A673 (cell line): ENCODE results near the gene ZEB2. TPM values are rescaled to one million over a fixed set of nuclear protein-coding genes. Genes with fewer than 3 reads are reported as not detected.
A peak's percentile ranks its signal among the peaks of the same experiment; 100 is the strongest.

Source experiments
- BruUV-seq: library from RNA; stranded (reverse); fragments of 400-500 nt; replicated peaks from 2 replicates; lab custom pipeline; 2021; lab: Mats Ljungman, UMichigan
- CTCF ChIA-PET: fragments of 300-600 bp; sonication (Branson Sonifier 250); formaldehyde crosslinking; loops from one replicate; lab custom pipeline; 2022; ENCODE audit warnings: antibody characterized with exemption; lab: Charles Lee
- POLR2A ChIA-PET: fragments of 300-600 bp; sonication (Branson Sonifier 250); formaldehyde crosslinking; loops from one replicate; lab custom pipeline; 2022; ENCODE audit warnings: antibody characterized with exemption; ENCODE audit not compliant: low non-redundant PET; lab: Charles Lee
- DNase-seq: peaks from one replicate; pipeline ENCODE4 v3.0.0-alpha.2; 2015; ENCODE audit warnings: low spot score
- H3K27ac ChIP-seq: fragments of 200-600 bp; sonication (generic); 2 replicates; pipeline ENCODE4 v1.5.1; 2016; ENCODE audit warnings: mixed run types, low read depth, mild to moderate bottlenecking, mixed read lengths, antibody characterized with exemption, low read length; ENCODE audit not compliant: poor library complexity, severe bottlenecking
- H3K27me3 ChIP-seq: fragments of 200-600 bp; sonication (generic); replicated peaks from 2 replicates; pipeline ENCODE4 v1.6.1; 2017; ENCODE audit warnings: mixed run types, low read depth, mild to moderate bottlenecking, mixed read lengths, antibody characterized with exemption, low read length; ENCODE audit not compliant: insufficient read depth, poor library complexity
- H3K36me3 ChIP-seq: fragments of 200-600 bp; sonication (generic); 2 replicates; pipeline ENCODE4 v1.6.1; 2016; ENCODE audit warnings: mixed run types, mild to moderate bottlenecking, mixed read lengths, antibody characterized with exemption, low read length; ENCODE audit not compliant: insufficient read depth, poor library complexity, severe bottlenecking
- H3K4me1 ChIP-seq: fragments of 200-600 bp; sonication (generic); 2 replicates; pipeline ENCODE4 v1.6.1; 2017; ENCODE audit warnings: mixed run types, mild to moderate bottlenecking, mixed read lengths, antibody characterized with exemption, low read length; ENCODE audit not compliant: insufficient read depth, poor library complexity, severe bottlenecking
- H3K4me3 ChIP-seq: fragments of 200-600 bp; sonication (generic); 2 replicates; pipeline ENCODE4 v1.5.1; 2016; ENCODE audit warnings: low read depth, mixed run types, mild to moderate bottlenecking, mixed read lengths, low read length; ENCODE audit not compliant: poor library complexity, severe bottlenecking
- H3K9me3 ChIP-seq: fragments of 200-600 bp; sonication (generic); 2 replicates; pipeline ENCODE4 v1.6.1; 2016; ENCODE audit warnings: mixed run types, low read depth, mild to moderate bottlenecking, mixed read lengths, antibody characterized with exemption, low read length; ENCODE audit not compliant: poor library complexity, severe bottlenecking
- EZH2 ChIP-seq: fragments of 200-600 bp; sonication (generic); IDR thresholded peaks from 2 replicates; pipeline ENCODE4 v1.6.1; 2017; ENCODE audit warnings: borderline replicate concordance, low read depth, mild to moderate bottlenecking, mixed read lengths, antibody characterized with exemption, low read length; ENCODE audit not compliant: poor library complexity, severe bottlenecking
- intact Hi-C: fragments of 100-400 bp; cut with micrococcal nuclease; formaldehyde crosslinking; loops from one replicate; pipeline ENCODE4 v1.10.0; 2022; ENCODE audit not compliant: unreplicated experiment
- total RNA-seq: library from RNA; stranded (reverse); gene quantifications from 2 replicates; pipeline ENCODE4 v1.2.3, GENCODE V29; 2021
- TF ChIP-seq, protein P1 (sequence below): fragments of 300-800, 200-600 bp; sonication (generic); conservative IDR thresholded peaks from 2 replicates; pipeline ENCODE4 v1.5.1; 2017; ENCODE audit warnings: low read depth, mild to moderate bottlenecking, antibody characterized with exemption, low read length, moderate library complexity, mixed read lengths

Gene ZEB2
- total RNA-seq, 1 experiment from 2014 or later: 146 TPM

DNA sequence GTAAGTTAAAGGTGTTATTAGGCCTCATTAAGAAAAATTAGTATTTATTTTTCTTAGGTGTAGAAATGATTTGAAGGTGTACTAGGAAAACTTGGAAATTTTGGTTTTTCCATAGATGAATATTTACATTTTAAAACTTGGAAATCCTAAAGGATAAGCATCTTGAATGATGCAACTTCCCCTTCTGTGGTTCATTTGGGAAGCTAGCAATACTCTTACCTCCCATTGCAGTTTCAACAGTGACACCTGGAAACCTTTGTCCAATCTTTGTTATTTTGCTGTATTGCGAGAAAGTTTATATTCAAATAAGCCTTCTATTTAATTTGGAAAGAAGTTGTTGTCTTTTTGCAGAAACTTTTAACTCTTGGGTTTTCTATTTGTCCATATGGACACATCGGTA, 68.5 kb downstream of the ZEB2 start:
- H3K9me3 ChIP-seq: no peaks in the 10 kb centered on the region
- H3K27ac ChIP-seq: peak overlapping the region; percentile 71
- BruUV-seq: no TSS peak
- POLR2A ChIA-PET: no interaction called here
- intact Hi-C loops: no loop called here
- no peak for DNase-seq
- H3K36me3 ChIP-seq: peaks cover 13% of the 10 kb centered on the region
- peaks cover 75% of the 10 kb centered on the region for H3K4me1 ChIP-seq
- TF ChIP-seq, protein P1, sequence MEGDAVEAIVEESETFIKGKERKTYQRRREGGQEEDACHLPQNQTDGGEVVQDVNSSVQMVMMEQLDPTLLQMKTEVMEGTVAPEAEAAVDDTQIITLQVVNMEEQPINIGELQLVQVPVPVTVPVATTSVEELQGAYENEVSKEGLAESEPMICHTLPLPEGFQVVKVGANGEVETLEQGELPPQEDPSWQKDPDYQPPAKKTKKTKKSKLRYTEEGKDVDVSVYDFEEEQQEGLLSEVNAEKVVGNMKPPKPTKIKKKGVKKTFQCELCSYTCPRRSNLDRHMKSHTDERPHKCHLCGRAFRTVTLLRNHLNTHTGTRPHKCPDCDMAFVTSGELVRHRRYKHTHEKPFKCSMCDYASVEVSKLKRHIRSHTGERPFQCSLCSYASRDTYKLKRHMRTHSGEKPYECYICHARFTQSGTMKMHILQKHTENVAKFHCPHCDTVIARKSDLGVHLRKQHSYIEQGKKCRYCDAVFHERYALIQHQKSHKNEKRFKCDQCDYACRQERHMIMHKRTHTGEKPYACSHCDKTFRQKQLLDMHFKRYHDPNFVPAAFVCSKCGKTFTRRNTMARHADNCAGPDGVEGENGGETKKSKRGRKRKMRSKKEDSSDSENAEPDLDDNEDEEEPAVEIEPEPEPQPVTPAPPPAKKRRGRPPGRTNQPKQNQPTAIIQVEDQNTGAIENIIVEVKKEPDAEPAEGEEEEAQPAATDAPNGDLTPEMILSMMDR: no peak
- TF ChIP-seq EZH2: no peak
- CTCF ChIA-PET: no interaction called here
- H3K4me3 ChIP-seq: no peak overlapping the region
- H3K27me3 ChIP-seq: no peaks in the 10 kb centered on the region

DNA sequence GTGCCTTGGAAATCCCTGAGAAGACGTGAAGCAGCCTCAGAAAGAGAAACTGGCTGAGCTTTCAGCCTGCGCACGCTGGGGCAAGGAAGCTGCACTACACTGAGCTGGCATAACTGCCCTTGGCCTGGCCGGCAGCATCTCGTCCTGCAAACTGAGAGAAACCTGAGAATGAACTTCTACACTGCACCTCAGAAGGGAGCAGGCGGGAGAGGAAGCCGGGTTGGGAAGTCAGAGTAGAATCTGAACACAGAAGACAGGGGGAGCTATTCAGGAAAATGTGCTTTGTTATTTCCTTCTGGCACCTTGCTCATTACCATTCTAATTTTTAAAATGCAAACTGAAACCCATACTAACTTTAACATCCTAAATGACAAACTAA, 70.9 kb downstream of the ZEB2 start:
- no TSS peak for BruUV-seq
- POLR2A ChIA-PET: no interaction called here
- no peak for TF ChIP-seq EZH2
- TF ChIP-seq, protein P1: peak; percentile 62
- Histone ChIP-seq H3K4me1 (peaks cover 66% of the 10 kb centered on the region), H3K27ac (peak overlapping the region; percentile 59), H3K36me3 (peaks cover 16% of the 10 kb centered on the region), H3K9me3 (no peaks in the 10 kb centered on the region), H3K4me3 (no peak overlapping the region), H3K27me3 (no peaks in the 10 kb centered on the region)
- CTCF ChIA-PET: no interaction called here
- intact Hi-C loops: no loop called here
- DNase-seq: no peak

DNA sequence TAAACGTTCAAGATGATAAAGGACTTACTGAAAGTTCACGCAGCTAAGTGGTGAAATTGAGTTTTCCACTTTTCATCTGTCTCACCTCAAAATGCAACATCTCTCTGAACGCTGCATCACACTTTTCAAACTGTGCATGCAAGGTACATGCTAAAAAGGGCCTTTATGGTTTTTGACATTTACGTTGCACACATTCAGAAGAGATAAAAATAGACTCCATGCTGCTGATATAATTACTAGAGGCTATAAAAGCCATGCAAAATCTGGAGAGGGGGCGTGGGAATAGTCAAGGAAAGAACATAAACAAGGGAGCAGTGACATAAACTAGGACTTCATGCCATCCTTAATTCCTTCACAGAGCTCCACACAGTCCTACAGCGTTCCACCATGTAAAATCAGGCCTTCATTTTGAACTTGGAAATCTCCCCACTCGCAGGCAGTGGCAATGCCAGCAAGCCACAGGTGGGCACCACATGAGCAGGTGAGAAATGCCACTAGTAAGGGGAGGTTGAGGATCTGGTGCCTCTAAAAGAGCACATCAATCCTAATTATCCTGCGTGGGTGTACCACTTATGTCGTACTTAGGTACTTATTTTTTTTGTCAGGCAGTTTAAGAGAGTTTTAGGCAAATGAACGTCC, 71.4 kb downstream of the ZEB2 start:
- no TSS peak for BruUV-seq
- CTCF ChIA-PET: no interaction called here

More for the DNA sequence above, 71.4 kb downstream of the ZEB2 start:
- TF ChIP-seq, protein P1: no peak
- TF ChIP-seq EZH2: no peak
- H3K36me3 ChIP-seq: peaks cover 16% of the 10 kb centered on the region
- H3K9me3 ChIP-seq: no peaks in the 10 kb centered on the region
- DNase-seq: no peak
- no peaks in the 10 kb centered on the region for H3K27me3 ChIP-seq
- intact Hi-C loops: no loop called here
- peaks cover 66% of the 10 kb centered on the region for H3K4me1 ChIP-seq
- POLR2A ChIA-PET: no interaction called here
- peak overlapping the region; percentile 59 for H3K27ac ChIP-seq
- H3K4me3 ChIP-seq: no peak overlapping the region
